Kidney (tissue), 14 donors: ENCODE measurements around the gene PLCD3. TPM values are rescaled to one million over a fixed set of nuclear protein-coding genes. Genes with fewer than 3 reads are reported as not detected.

Source experiments
- DNase-seq, 5 donors: peaks; one replicate each; pipeline ENCODE4 v3.0.0-alpha.2; 2013 to 2020
- FAIRE-seq: peaks from 2 replicates; lab custom pipeline; 2012; peaks lifted over from hg19 to GRCh38; lab: Jason Lieb, UNC
- H3K27ac ChIP-seq, 2 donors: one replicate each; pipeline ENCODE4 v1.7.0; 2013; ENCODE audit warnings: low read depth in 2 of 2, low read length in 2 of 2, inconsistent platforms in 1 of 2
- H3K27me3 ChIP-seq: one replicate; pipeline ENCODE4 v1.7.1; 2013; ENCODE audit warnings: low read length, inconsistent platforms; ENCODE audit not compliant: control insufficient read depth, insufficient read depth
- H3K36me3 ChIP-seq, 3 donors: one replicate each; pipeline versions ENCODE4 v1.7.0 to v1.7.1; 2013; ENCODE audit warnings: low read length in 3 of 3, control low read depth in 1 of 3, inconsistent platforms in 1 of 3; ENCODE audit not compliant: insufficient read depth in 3 of 3, control insufficient read depth in 2 of 3
- H3K4me1 ChIP-seq, 3 donors: one replicate each; pipeline versions ENCODE4 v1.7.0 to v1.7.1; 2013; ENCODE audit warnings: low read length in 3 of 3, inconsistent platforms in 1 of 3, low read depth in 1 of 3; ENCODE audit not compliant: control insufficient read depth in 2 of 3, insufficient read depth in 2 of 3
- H3K4me3 ChIP-seq, 3 donors: one replicate each; pipeline versions ENCODE4 v1.7.0 to v1.8.1; 2013; ENCODE audit warnings: low read length in 3 of 3, control low read depth in 1 of 3, inconsistent platforms in 1 of 3
- H3K9ac ChIP-seq, 3 donors: one replicate each; pipeline versions ENCODE4 v1.7.0 to v1.7.1; 2013; ENCODE audit warnings: low read length in 3 of 3, control low read depth in 1 of 3, inconsistent platforms in 1 of 3
- H3K9me3 ChIP-seq, 3 donors: one replicate each; pipeline versions ENCODE4 v1.7.0 to v1.7.1; 2013; ENCODE audit warnings: low read length in 3 of 3, control low read depth in 1 of 3, inconsistent platforms in 1 of 3; ENCODE audit not compliant: control insufficient read depth in 2 of 3, insufficient read depth in 1 of 3
- CTCF ChIP-seq: IDR thresholded peaks from 3 replicates; pipeline ENCODE4 v1.5.1; 2012; ENCODE audit warnings: mild to moderate bottlenecking, moderate library complexity, borderline replicate concordance; ENCODE audit not compliant: insufficient read depth; ENCODE audit errors: extremely low read depth
- intact Hi-C: fragments of 100-400 bp; cut with DNase I; formaldehyde crosslinking; loops from one replicate; pipeline ENCODE4 v1.11.1; 2022
- polyA plus RNA-seq: library from polyadenylated mRNA; stranded (reverse); fragments of 350-450 nt; fragmentation: Illumina TruSeq; extraction: RNeasy Lipid Tissue Mini Kit (QIAGEN cat#74804); gene quantifications from one replicate; pipeline ENCODE4 v1.2.3, GENCODE V29; 2014; ENCODE audit warnings: low read depth, low replicate concordance; ENCODE audit not compliant: insufficient read depth
- total RNA-seq: library from RNA; stranded (reverse); fragmentation: NEBNext Ultra II Directional; extraction: Animal tissue kit (Norgen Biotek cat#: 25700); gene quantifications from one replicate; pipeline ENCODE4 v1.2.1, GENCODE V29; 2021
- donor health status: control.
- donor health status: control.
- donor health status: control.
- donor health status: control.
- donor health status: control.
- donor health status: DM: yes; HTN: yes; CAD: no.
- donor health status: Normal renal cell carcinoma (clear cell type).

Gene PLCD3
- total and polyA plus RNA-seq, 2 donors from 2014 or later: 14.8 to 111 TPM

- DNase-seq: no peak
- H3K9ac ChIP-seq: peak overlapping the region in 1 of 3 donors; percentile 40
- H3K36me3 ChIP-seq: peaks cover 10 to 57% (median 20%) of the 10 kb centered on the region in 3 donors
- H3K27ac ChIP-seq: peak overlapping the region; percentile 54 to 76
- H3K4me3 ChIP-seq: no peak overlapping the region
- FAIRE-seq: no peak
- peaks cover 0 to 27% (median 6%) of the 10 kb centered on the region in 3 donors for H3K4me1 ChIP-seq
- intact Hi-C loops: no loop called here
- H3K27me3 ChIP-seq: no peaks in the 10 kb centered on the region
- H3K9me3 ChIP-seq: no peaks in the 10 kb centered on the region
- no peak for TF ChIP-seq CTCF
Observed at GRCh38 chr17:45087978-45088377, 44.3 kb downstream of the PLCD3 start.

GRCh38 chr17:45087504-45087975, 44.8 kb downstream of the PLCD3 start:
- H3K9ac ChIP-seq: no peak overlapping the region
- peaks cover 10 to 55% (median 20%) of the 10 kb centered on the region in 3 donors for H3K36me3 ChIP-seq
- H3K4me1 ChIP-seq: peaks cover 0 to 22% (median 5%) of the 10 kb centered on the region in 3 donors
- no peak for DNase-seq
- H3K9me3 ChIP-seq: no peaks in the 10 kb centered on the region
- intact Hi-C loops: no loop called here
- no peak for TF ChIP-seq CTCF
- H3K27ac ChIP-seq: peak overlapping the region; percentile 26 to 76
- H3K4me3 ChIP-seq: no peak overlapping the region
- FAIRE-seq: no peak
- no peaks in the 10 kb centered on the region for H3K27me3 ChIP-seq

GRCh38 chr17:45086865-45087503, 45.3 kb downstream of the PLCD3 start:
- DNase-seq (no peak), FAIRE-seq (no peak)
- Histone ChIP-seq H3K4me1 (peaks cover 0 to 17% (median 5%) of the 10 kb centered on the region in 3 donors), H3K27ac (peak overlapping the region; percentile 48 to 77), H3K36me3 (peaks cover 10 to 58% (median 24%) of the 10 kb centered on the region in 3 donors), H3K4me3 (no peak overlapping the region), H3K9me3 (no peaks in the 10 kb centered on the region), H3K27me3 (no peaks in the 10 kb centered on the region), H3K9ac (no peak overlapping the region)
- intact Hi-C loops: no loop called here
- no peak for TF ChIP-seq CTCF
